Smooth muscle cell of the coronary artery (primary cell): ENCODE results near the gene OR2C3. TPM values are rescaled to one million over a fixed set of nuclear protein-coding genes. Genes with fewer than 3 reads are reported as not detected.

Experiments
- total RNA-seq: library from RNA; depleted of rRNA; stranded (reverse); fragments of >200 nt; gene quantifications from 2 replicates; pipeline ENCODE4 v1.2.3, GENCODE V29; 2014; ENCODE audit warnings: low replicate concordance

OR2C3 gene
- total RNA-seq: not detected in 2 replicates

DNA sequence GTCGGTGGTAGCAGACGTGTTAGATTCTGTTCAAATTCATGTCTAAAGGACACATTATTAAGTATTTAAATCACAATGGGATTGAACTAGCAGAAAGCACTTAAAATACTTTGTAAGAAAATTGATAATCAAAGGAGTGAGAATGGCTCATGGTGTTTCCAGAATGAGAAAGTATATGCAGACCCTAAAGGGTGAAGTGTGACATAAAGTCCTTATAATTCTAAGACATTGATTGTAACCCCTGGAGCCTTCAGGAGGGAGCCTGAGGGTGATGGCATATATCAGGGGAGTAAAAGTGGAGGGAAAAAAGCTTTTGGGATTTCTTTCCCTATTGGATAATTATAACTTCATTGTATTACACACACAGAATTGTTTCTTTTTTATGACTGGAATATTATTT lies at the start of gene OR2C3:
TSS of gene OR2C3 (minus strand) at position 101 of the 400 bp plus-strand sequence. CDS start 3,929 bp downstream, outside the sequence.

DNA sequence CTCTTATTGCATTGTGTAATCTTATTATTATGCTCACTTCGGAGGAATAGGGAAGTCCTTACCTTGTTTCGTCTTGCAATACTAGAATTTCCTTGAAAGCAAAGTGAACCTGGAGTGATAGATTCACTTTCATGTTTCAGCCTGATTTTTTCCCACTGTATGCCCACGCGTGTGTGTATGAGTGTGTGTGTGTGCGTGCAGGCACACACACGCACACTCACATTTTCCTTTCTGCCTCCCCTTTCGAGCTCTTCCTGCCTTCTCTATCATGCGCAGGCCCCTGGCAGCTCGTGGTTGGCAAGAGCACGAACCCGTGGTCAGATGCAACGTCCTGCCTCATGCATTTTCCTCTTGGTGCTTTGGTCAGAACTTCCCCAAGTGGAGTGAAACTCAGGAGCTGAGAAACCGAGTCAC lies 12.5 kb upstream of the OR2C3 start, which contains the start of gene GCSAML:
TSS of gene GCSAML (plus strand) at position 366 of the 414 bp plus-strand sequence. CDS start 58 bp downstream, outside the sequence.

Other genes starting within 250 kb of the OR2C3 start
- 4.4 and 11.5 TPM in 2 replicates for gene ZNF496, start 204.6 kb downstream of the OR2C3 start, total RNA-seq
- 0.23 TPM in 1 of 2 replicates, not detected in the other for gene NLRP3, start 120.3 kb downstream of the OR2C3 start, total RNA-seq
- gene OR2B11, start 78.3 kb downstream of the OR2C3 start, total RNA-seq: not detected in 2 replicates
- not detected in 2 replicates for gene GCSAML, start 12.7 kb upstream of the OR2C3 start, total RNA-seq
- not detected in 2 replicates for gene OR2G2, start 51.9 kb upstream of the OR2C3 start, total RNA-seq
- not detected in 2 replicates for gene OR2G3, start 69.1 kb upstream of the OR2C3 start, total RNA-seq
- gene OR13G1, start 143.3 kb upstream of the OR2C3 start, total RNA-seq: not detected in 2 replicates
- gene OR6F1, start 180.2 kb upstream of the OR2C3 start, total RNA-seq: not detected in 2 replicates
- not detected in 2 replicates for gene OR14K1, start 202.2 kb upstream of the OR2C3 start, total RNA-seq
- not detected in 2 replicates for gene OR14A2, start 211.7 kb upstream of the OR2C3 start, total RNA-seq
- not detected in 2 replicates for gene OR1C1, start 224.1 kb upstream of the OR2C3 start, total RNA-seq